IMR-90 (cell line): ENCODE data around the gene FAF2.

Source experiments
- CEBPB ChIP-seq: IDR thresholded peaks from 2 replicates; pipeline ENCODE4 v1.6.1; 2012; ENCODE audit warnings: low read depth, low read length, improper control_type of control experiment
- CTCF ChIP-seq: conservative IDR thresholded peaks from 2 replicates; pipeline ENCODE4 v1.5.1; 2012; ENCODE audit warnings: mild to moderate bottlenecking, low read depth, low read length, improper control_type of control experiment
- POLR2A ChIP-seq: IDR thresholded peaks from 2 replicates; pipeline ENCODE4 v1.6.1; 2012; ENCODE audit warnings: mild to moderate bottlenecking, low read depth, low read length
- USF2 ChIP-seq: fragments of 150-350 bp; IDR thresholded peaks from 2 replicates; pipeline ENCODE4 v1.6.1; 2017; ENCODE audit warnings: mild to moderate bottlenecking, antibody characterized with exemption, low read length, low read depth

GRCh38 chr5:176413709-176414191 lies 34.4 kb upstream of the FAF2 start:
- TF ChIP-seq CEBPB (no peak), CTCF (no peak), POLR2A (no peak), USF2 (no peak)
